GM18505 (cell line): Measurements from ENCODE around the gene EPG5.
"Not testable (repeated sequence)": the region's sequence is repeated elsewhere in the genome, so short reads cannot be mapped to it uniquely, and the experiment has no call there.

Source experiments
- ATAC-seq: cut with Tn5 transposase; IDR thresholded peaks from one replicate; pipeline ENCODE4 v1.9.1; 2021; ENCODE audit not compliant: unreplicated experiment
- POLR2A ChIP-seq: IDR thresholded peaks from 4 replicates; pipeline ENCODE4 v1.6.1; 2011; ENCODE audit warnings: borderline replicate concordance; ENCODE audit not compliant: insufficient read depth, insufficient read length; ENCODE audit errors: extremely low read depth

Gene EPG5

GRCh38 chr18:45860492-45860891, 106.6 kb downstream of the EPG5 start:
- no peak for TF ChIP-seq POLR2A
- ATAC-seq = no peak

- TF ChIP-seq POLR2A = no peak
- ATAC-seq = no peak
Measured at GRCh38 chr18:45859334-45859733, 107.8 kb downstream of the EPG5 start.

- no peak for TF ChIP-seq POLR2A
Measured at GRCh38 chr18:45856531-45856930, 110.6 kb downstream of the EPG5 start.

GRCh38 chr18:45854036-45854586, 113.0 kb downstream of the EPG5 start:
- ATAC-seq = no peak
- TF ChIP-seq POLR2A = no peak

More at GRCh38 chr18:45856531-45856930, 110.6 kb downstream of the EPG5 start:
- ATAC-seq = no peak

- no peak for TF ChIP-seq POLR2A
- ATAC-seq = no peak
Measured at GRCh38 chr18:45852631-45853030, 114.5 kb downstream of the EPG5 start.

- no peak for ATAC-seq
- TF ChIP-seq POLR2A = no peak
Measured at GRCh38 chr18:45851161-45851925, 115.8 kb downstream of the EPG5 start.

GRCh38 chr18:45850021-45850420, 117.1 kb downstream of the EPG5 start:
- no peak for TF ChIP-seq POLR2A
- no peak for ATAC-seq

- no peak for TF ChIP-seq POLR2A
- ATAC-seq = no peak
Measured at GRCh38 chr18:45849529-45849928, 117.6 kb downstream of the EPG5 start.

GRCh38 chr18:45848643-45849042, 118.5 kb downstream of the EPG5 start:
- ATAC-seq = not testable (repeated sequence)

GRCh38 chr18:45847119-45847518, 120.0 kb downstream of the EPG5 start:
- no peak for ATAC-seq
- no peak for TF ChIP-seq POLR2A

GRCh38 chr18:45845410-45845809, 121.7 kb downstream of the EPG5 start:
- ATAC-seq = no peak
- TF ChIP-seq POLR2A = no peak

- TF ChIP-seq POLR2A = no peak
- ATAC-seq = no peak
Measured at GRCh38 chr18:45844938-45845337, 122.2 kb downstream of the EPG5 start.

- no peak for ATAC-seq
- TF ChIP-seq POLR2A = no peak
Measured at GRCh38 chr18:45843019-45843418, 124.1 kb downstream of the EPG5 start.

- ATAC-seq = no peak
- TF ChIP-seq POLR2A = no peak
Measured at GRCh38 chr18:45841765-45842442, 125.2 kb downstream of the EPG5 start.
